ENCODE results near the gene SQSTM1. TPM values are rescaled to one million over a fixed set of nuclear protein-coding genes. Genes with fewer than 3 reads are reported as not detected.
"Not testable (repeated sequence)": the region's sequence is repeated elsewhere in the genome, so short reads cannot be mapped to it uniquely, and the experiment has no call there.

Gene SQSTM1
- total RNA-seq, 2 donors from 2014 or later = 249 to 606 TPM

DNA sequence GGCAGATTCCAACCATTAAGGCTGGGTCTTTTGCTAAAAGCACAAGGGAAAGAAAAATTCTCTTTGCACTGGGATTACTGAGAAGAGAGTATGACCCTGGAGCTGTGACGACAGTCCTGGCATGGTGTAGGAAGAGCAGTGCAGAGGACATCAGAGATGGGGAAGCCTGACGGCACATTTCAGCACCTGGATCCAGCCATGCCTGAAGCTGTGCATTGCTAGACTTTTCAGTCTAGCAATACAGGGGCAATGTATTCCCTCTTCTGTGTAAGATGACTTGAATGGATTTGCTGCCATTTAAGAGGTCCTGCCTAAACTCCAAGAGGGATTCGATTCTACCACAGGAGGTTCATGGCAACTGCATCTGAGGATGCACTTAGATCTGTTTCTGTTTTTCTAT, 50.2 kb downstream of the SQSTM1 start:
- H3K36me3 ChIP-seq (replicated peaks in 1 of 2; ENCODE audit: insufficient read depth in 1 of 2, low read depth in 2 of 2) = peaks cover 4 to 28% of the 10 kb centered on the region in 2 donors
- WGBS, 2 donors = 89 to 92% methylated on average over 3 of the region's 3 CpGs
- ATAC-seq (no peak), DNase-seq (no peak)
- no peaks in the 10 kb centered on the region for H3K27me3 ChIP-seq
- H3K27ac ChIP-seq = no peak overlapping the region
- no peaks in the 10 kb centered on the region for H3K9me3 ChIP-seq
- no peak overlapping the region for H3K4me3 ChIP-seq
- intact Hi-C loops (cut with DNase I) = no loop called here
- no peak for TF ChIP-seq CTCF (IDR thresholded peaks at IDR 0.05)
- TF ChIP-seq POLR2A (IDR thresholded peaks at IDR 0.05) = no peak
- H3K4me1 ChIP-seq = no peaks in the 10 kb centered on the region

DNA sequence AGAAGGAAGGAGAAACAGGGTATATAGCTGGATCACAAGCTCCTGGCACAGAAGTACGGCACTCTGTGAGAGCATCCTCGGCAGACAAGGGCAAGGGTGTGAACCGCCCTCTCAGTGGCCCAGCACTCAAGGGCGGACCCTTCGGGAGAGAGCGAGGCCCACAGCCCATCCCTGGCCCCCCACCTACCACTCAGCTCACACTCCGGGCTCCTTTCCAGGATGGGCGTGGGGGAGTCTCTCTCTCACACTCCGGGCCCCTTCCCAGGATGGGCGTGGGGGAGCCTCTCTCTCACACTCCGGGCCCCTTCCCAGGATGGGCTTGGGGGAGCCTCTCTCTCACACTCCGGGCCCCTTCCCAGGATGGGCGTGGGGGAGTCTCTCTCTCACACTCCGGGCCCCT, 50.8 kb downstream of the SQSTM1 start:
- H3K27me3 ChIP-seq; ATAC-seq; H3K27ac ChIP-seq; DNase-seq; intact Hi-C loops (cut with DNase I); H3K9me3 ChIP-seq; H3K4me3 ChIP-seq; H3K4me1 ChIP-seq: not testable (repeated sequence)
- H3K36me3 ChIP-seq (replicated peaks in 1 of 2; ENCODE audit: insufficient read depth in 1 of 2, low read depth in 2 of 2) = peaks cover 4 to 33% of the 10 kb centered on the region in 2 donors
- 97 to 98% methylated on average over 9 to 11 of the region's 14 CpGs for WGBS, 2 donors

GRCh38 chr5:179872055-179872827, 51.5 kb downstream of the SQSTM1 start:
- no peaks in the 10 kb centered on the region for H3K27me3 ChIP-seq
- no peak overlapping the region for H3K27ac ChIP-seq
- H3K4me3 ChIP-seq = no peak overlapping the region
- TF ChIP-seq CTCF (IDR thresholded peaks at IDR 0.05) (no peak), POLR2A (IDR thresholded peaks at IDR 0.05) (no peak)
- intact Hi-C loops (cut with DNase I) = no loop called here
- ATAC-seq (no peak), DNase-seq (no peak)
- H3K4me1 ChIP-seq = no peaks in the 10 kb centered on the region
- whole genome bisulfite sequencing, 2 donors = 93 to 100% methylated on average over 2 to 12 of the region's 18 CpGs
- H3K9me3 ChIP-seq = no peaks in the 10 kb centered on the region
- H3K36me3 ChIP-seq (replicated peaks in 1 of 2; ENCODE audit: insufficient read depth in 1 of 2, low read depth in 2 of 2) = peaks cover 4 to 33% of the 10 kb centered on the region in 2 donors

DNA sequence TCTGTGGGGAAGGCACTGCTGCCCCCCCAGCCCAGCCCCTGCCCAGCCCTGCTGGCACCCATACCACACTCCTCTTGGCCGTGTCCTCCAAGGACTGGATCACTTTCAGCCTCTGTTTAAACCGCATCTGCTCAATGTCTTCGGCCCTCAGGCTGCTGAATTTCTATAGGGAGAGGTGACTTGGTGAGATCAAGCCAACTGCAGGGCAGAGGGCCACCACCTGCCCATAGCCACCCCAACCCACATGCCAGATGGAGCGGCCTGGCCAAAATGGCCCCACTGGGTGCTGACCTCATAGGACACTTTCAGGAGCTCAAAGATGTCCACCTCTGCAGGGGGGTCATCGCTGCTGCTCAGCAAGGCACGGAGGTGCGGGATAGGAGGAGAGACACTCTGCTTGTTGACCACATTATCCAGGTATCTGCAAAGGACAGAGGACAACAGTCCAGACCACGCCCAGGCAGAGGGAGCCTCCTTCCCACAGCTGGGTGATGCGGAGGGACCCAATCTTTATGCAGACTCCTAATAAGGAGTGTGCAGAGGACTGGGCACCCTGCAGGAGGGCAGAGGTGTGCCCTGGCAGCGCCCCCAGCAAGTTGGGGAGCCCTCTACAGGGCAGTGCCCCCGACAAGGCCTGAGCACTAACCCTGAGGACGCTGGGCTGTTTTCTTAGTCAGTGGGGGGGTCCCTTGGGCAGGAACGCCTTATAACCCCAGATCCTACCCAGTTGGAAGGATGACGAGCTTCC, 52.3 kb downstream of the SQSTM1 start:
- WGBS, 2 donors = 90 to 92% methylated on average over 3 to 14 of the region's 14 CpGs
- TF ChIP-seq CTCF (IDR thresholded peaks at IDR 0.05) (no peak), POLR2A (IDR thresholded peaks at IDR 0.05) (no peak)
- Histone ChIP-seq H3K9me3 (no peaks in the 10 kb centered on the region), H3K27me3 (no peaks in the 10 kb centered on the region), H3K4me1 (no peaks in the 10 kb centered on the region), H3K36me3 (replicated peaks in 1 of 2; ENCODE audit: insufficient read depth in 1 of 2, low read depth in 2 of 2) (peaks cover 4 to 33% of the 10 kb centered on the region in 2 donors), H3K4me3 (no peak overlapping the region), H3K27ac (no peak overlapping the region)
- ATAC-seq = no peak
- DNase-seq = no peak
- intact Hi-C loops (cut with DNase I) = no loop called here

GRCh38 chr5:179873588-179874110, 52.9 kb downstream of the SQSTM1 start:
- Histone ChIP-seq H3K27ac (no peak overlapping the region), H3K4me3 (no peak overlapping the region), H3K4me1 (no peaks in the 10 kb centered on the region), H3K9me3 (no peaks in the 10 kb centered on the region), H3K27me3 (no peaks in the 10 kb centered on the region), H3K36me3 (replicated peaks in 1 of 2; ENCODE audit: insufficient read depth in 1 of 2, low read depth in 2 of 2) (peaks cover 4 to 33% of the 10 kb centered on the region in 2 donors)
- WGBS, 2 donors = 98 to 100% methylated on average over 1 to 7 of the region's 7 CpGs
- intact Hi-C loops (cut with DNase I) = no loop called here
- DNase-seq = no peak
- no peak for ATAC-seq
- TF ChIP-seq POLR2A (IDR thresholded peaks at IDR 0.05) (no peak), CTCF (IDR thresholded peaks at IDR 0.05) (no peak)

All from body of pancreas (tissue), 4 donors.